Choroid plexus epithelial cell (primary cell): ENCODE results near the gene SPDL1.
A peak's percentile ranks its signal among the peaks of the same experiment; 100 is the strongest.
"Not testable (repeated sequence)": the region's sequence is repeated elsewhere in the genome, so short reads cannot be mapped to it uniquely, and the experiment has no call there.

Experiments
- DNase-seq: peaks from one replicate; pipeline ENCODE4 v3.0.0-alpha.2; 2010; ENCODE audit warnings: low read depth
- H3K4me3 ChIP-seq: 2 replicates; pipeline ENCODE4 v1.5.1; 2011; ENCODE audit warnings: low read depth, mild to moderate bottlenecking, control low read depth, low read length, moderate library complexity
- TF ChIP-seq, protein P1 (sequence below): conservative IDR thresholded peaks from 2 replicates; pipeline ENCODE4 v1.5.1; 2011; ENCODE audit warnings: low read depth, mild to moderate bottlenecking, control low read depth, inconsistent platforms, low read length, moderate library complexity

SPDL1 gene

DNA sequence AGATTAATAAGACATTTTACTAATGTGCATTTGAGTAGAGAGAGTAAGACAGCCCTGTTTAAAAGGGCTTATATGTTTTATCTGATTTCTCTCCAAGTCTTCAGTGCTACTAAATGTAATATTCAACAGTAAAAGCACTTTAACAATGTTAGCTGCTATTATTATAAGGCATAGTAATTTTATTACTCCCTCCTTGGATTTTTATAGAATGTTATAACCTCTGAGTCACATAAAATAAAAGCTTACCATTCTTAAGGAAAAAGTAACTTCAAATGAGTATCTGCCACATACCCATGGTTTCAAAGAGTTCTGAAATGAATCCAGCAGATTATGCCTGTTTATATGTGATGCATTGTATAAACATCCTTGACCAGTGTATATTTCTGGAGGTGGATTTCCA lies 19.0 kb downstream of the SPDL1 start:
- no peak overlapping the region for H3K4me3 ChIP-seq
- no peak for DNase-seq
- TF ChIP-seq, protein P1, sequence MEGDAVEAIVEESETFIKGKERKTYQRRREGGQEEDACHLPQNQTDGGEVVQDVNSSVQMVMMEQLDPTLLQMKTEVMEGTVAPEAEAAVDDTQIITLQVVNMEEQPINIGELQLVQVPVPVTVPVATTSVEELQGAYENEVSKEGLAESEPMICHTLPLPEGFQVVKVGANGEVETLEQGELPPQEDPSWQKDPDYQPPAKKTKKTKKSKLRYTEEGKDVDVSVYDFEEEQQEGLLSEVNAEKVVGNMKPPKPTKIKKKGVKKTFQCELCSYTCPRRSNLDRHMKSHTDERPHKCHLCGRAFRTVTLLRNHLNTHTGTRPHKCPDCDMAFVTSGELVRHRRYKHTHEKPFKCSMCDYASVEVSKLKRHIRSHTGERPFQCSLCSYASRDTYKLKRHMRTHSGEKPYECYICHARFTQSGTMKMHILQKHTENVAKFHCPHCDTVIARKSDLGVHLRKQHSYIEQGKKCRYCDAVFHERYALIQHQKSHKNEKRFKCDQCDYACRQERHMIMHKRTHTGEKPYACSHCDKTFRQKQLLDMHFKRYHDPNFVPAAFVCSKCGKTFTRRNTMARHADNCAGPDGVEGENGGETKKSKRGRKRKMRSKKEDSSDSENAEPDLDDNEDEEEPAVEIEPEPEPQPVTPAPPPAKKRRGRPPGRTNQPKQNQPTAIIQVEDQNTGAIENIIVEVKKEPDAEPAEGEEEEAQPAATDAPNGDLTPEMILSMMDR: no peak

DNA sequence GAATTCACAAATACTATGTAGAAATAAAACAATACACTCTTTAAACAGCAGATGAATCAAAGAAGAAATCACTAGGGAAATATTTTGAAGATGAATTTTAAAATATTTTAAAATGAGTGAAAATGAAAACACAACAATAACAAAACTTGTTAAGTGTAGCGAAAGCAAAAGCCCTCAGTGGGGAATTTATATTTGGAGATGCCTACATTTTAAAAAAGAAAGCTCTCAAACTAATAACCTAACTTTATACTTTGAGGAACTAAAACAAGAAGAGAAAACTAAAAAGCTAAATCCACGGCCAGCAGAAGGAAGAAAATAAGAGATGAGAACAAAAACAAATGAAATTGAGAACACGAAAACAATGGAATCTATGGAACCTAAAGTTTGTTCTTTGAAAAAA lies 22.7 kb downstream of the SPDL1 start:
- H3K4me3 ChIP-seq: no peak overlapping the region
- DNase-seq: no peak
- TF ChIP-seq, protein P1: no peak

DNA sequence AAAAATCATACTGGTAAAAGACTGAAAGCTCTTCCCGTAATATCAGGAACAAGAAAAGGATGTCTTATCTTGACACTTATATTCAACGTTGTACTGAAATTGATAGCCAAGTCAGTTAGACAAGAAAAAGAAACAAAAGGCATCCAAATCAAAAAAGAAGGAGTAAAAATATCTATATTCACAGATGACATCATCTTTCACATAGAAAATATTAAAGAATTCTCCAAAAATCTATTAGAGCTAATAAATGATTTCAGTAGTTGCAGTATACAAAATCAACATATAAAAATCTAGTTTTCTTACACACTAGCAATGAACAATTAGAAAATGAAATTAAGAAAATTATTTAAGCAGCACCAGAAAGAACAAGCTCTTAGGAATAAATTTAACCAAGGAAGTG lies 24.3 kb downstream of the SPDL1 start:
- TF ChIP-seq, protein P1: no peak

DNA sequence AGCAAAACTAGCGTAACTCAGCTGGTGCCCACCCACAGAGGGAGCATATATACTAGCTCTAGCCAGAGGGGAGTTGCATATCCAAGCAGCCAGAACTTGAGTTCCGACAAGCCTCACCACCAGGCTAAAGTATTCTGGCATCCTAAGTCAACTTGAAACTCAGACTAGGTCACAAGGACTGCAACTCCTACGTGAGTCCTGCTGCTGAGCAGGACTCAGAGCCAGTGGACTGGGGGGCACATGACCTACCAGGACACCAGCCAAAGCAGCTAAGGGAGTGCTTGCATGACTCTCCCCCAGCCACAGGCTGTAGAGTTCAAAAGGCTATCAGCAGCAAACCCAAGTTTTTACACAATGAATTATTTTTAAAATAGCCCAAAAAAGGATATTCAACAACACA lies 26.1 kb downstream of the SPDL1 start:
- TF ChIP-seq, protein P1: no peak
- peak; percentile 16 for DNase-seq
- H3K4me3 ChIP-seq: no peak overlapping the region

More for the DNA sequence above, 24.3 kb downstream of the SPDL1 start:
- no peak overlapping the region for H3K4me3 ChIP-seq
- no peak for DNase-seq

DNA sequence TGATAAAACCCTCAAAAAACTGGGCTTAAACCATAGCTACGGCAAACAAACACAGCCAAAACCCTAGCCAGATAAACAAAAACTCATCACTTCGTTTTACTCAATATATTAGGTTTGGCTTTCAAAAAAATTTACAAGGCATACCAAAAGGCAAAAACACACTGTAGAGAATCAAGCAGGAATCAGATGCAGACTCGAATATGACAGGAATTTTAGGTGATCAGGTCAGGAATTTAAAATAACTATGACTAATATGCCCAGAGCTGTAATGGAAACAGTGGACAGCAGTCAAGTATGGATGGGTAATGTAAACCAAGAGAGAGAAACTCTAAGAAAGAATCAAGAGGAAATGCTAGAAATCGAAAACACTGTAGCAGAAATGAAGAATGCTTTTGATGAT lies 27.0 kb downstream of the SPDL1 start:
- TF ChIP-seq, protein P1: no peak
- H3K4me3 ChIP-seq: no peak overlapping the region
- peak; percentile 20 for DNase-seq

DNA sequence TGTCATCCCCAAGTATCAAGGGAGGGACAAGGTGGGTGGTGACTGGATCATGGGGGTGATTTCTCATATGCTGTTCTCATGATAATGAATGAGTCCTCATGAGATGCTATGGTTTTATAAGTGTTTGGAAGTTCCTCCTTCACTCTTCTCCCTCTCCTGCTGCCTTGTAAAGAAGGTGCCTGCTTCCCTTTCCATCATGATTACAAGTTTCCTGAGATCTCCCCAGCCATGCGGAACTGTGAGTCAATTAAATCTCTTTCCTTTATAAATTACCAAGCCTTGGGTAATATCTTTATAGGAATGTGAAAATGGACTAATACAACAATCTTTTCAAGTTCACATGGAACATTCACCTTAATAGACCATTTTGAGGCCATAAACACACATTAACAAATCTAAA lies 32.0 kb downstream of the SPDL1 start:
- TF ChIP-seq, protein P1: no peak
- H3K4me3 ChIP-seq: no peak overlapping the region
- DNase-seq: no peak

DNA sequence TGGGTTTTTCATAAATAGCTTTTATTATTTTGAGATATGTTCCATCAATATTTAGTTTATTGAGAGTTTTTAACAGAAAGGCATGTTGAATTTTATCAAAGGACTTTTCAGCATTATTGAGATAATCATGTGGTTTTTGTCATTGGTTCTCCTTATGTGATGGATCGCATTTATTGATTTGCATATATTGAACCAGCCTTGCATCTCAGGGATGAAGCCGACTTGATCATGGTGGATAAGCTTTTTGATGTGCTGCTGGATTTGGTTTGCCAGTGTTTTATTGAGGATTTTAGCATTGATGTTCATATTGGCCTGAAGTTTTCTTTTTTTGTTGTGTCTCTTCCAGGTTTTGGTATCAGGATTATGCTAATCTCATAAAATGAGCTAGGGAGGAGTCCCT lies 40.7 kb downstream of the SPDL1 start:
- not testable (repeated sequence) for H3K4me3 ChIP-seq, DNase-seq

DNA sequence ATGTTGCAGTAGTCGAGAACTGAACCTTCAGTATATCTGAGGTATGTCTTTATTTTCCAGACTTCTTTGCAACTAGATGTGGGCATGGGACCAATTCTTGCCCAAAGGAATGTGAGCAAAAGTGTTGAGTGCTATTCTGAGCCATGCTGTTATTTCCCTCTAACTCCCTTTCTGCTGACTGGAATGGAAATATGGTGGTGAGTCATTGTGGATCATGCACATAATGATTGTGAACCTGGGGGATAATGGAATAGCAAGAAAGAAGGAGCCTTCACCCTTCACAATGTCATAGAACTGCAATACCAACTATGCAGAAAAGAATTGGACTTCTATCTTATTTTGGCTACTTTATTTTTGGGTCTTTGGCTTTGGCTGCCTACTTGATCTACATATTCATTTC lies 43.2 kb downstream of the SPDL1 start:
- TF ChIP-seq, protein P1: no peak
- H3K4me3 ChIP-seq: no peak overlapping the region
- peak; percentile 94 for DNase-seq
